ENCODE results near the gene KRT14.
A peak's percentile ranks its signal among the peaks of the same experiment; 100 is the strongest.
"Not testable (repeated sequence)": the region's sequence is repeated elsewhere in the genome, so short reads cannot be mapped to it uniquely, and the experiment has no call there.

Gene KRT14

GRCh38 chr17:41586863-41587495 lies at the start of gene KRT14:
KRT14 (minus strand) TSS chr17:41586895; CDS start chr17:41586834, 61 bp downstream.
- no peak for DNase-seq

- no peak for DNase-seq
Measured at GRCh38 chr17:41635121-41636097, 48.7 kb upstream of the KRT14 start.

- no peak for DNase-seq
Measured at GRCh38 chr17:41634639-41635038, 47.9 kb upstream of the KRT14 start.

GRCh38 chr17:41633556-41634199 lies 47.0 kb upstream of the KRT14 start:
- no peak for DNase-seq

GRCh38 chr17:41632482-41633105 lies 45.9 kb upstream of the KRT14 start:
- no peak for DNase-seq

GRCh38 chr17:41631898-41632285 lies 45.2 kb upstream of the KRT14 start:
- no peak for DNase-seq

GRCh38 chr17:41631025-41631897 lies 44.6 kb upstream of the KRT14 start:
- no peak for DNase-seq

- DNase-seq, result no peak
Measured at GRCh38 chr17:41629826-41630670, 43.4 kb upstream of the KRT14 start.

GRCh38 chr17:41629316-41629715 lies 42.6 kb upstream of the KRT14 start:
- DNase-seq, result no peak

- not testable (repeated sequence) for DNase-seq
Measured at GRCh38 chr17:41628621-41629255, 42.0 kb upstream of the KRT14 start.

GRCh38 chr17:41628073-41628370 lies 41.3 kb upstream of the KRT14 start:
- DNase-seq, result not testable (repeated sequence)

GRCh38 chr17:41627316-41628072 lies 40.8 kb upstream of the KRT14 start:
- no peak for DNase-seq

GRCh38 chr17:41626914-41627295 lies 40.2 kb upstream of the KRT14 start:
- not testable (repeated sequence) for DNase-seq

- not testable (repeated sequence) for DNase-seq
Measured at GRCh38 chr17:41626028-41626913, 39.6 kb upstream of the KRT14 start.

- DNase-seq, result peak; percentile 7
Measured at GRCh38 chr17:41625602-41626001, 38.9 kb upstream of the KRT14 start.

GRCh38 chr17:41624208-41625101 lies 37.8 kb upstream of the KRT14 start, which contains the start of gene KRT17:
KRT17 (minus strand) TSS chr17:41624575; CDS start chr17:41624509, 66 bp downstream.
- DNase-seq, result no peak

- not testable (repeated sequence) for DNase-seq
Measured at GRCh38 chr17:41623184-41623861, 36.6 kb upstream of the KRT14 start.

Data from GF-D8 (cell line).